ENCODE results near the gene ATXN7L1. TPM values are rescaled to one million over a fixed set of nuclear protein-coding genes. Genes with fewer than 3 reads are reported as not detected.

ATXN7L1 gene
- total RNA-seq, 1 donor from 2014 or later = 16.0 TPM

GRCh38 chr7:105880571-105881330, 4.4 kb upstream of the ATXN7L1 start:
- peaks cover 28% of the 10 kb centered on the region for H3K4me1 Mint-ChIP-seq (ENCODE audit: unreplicated experiment)
- H3K9me3 Mint-ChIP-seq = no peaks in the 10 kb centered on the region
- H3K4me3 Mint-ChIP-seq = no peak overlapping the region
- peaks cover 27% of the 10 kb centered on the region for H3K27me3 Mint-ChIP-seq
- TF ChIP-seq CTCF (conservative IDR thresholded peaks at IDR 0.05) = no peak
- DNase-seq (ENCODE audit: extremely low spot score, unreplicated experiment) = no peak
- no peak overlapping the region for H3K27ac Mint-ChIP-seq
- no peaks in the 10 kb centered on the region for H3K36me3 Mint-ChIP-seq

GRCh38 chr7:105879782-105880181, 3.4 kb upstream of the ATXN7L1 start:
- Mint-ChIP-seq H3K27ac (no peak overlapping the region), H3K9me3 (no peaks in the 10 kb centered on the region), H3K4me3 (no peak overlapping the region), H3K4me1 (ENCODE audit: unreplicated experiment) (peaks cover 34% of the 10 kb centered on the region), H3K27me3 (peaks cover 27% of the 10 kb centered on the region), H3K36me3 (peaks cover 2% of the 10 kb centered on the region)
- no peak for TF ChIP-seq CTCF (conservative IDR thresholded peaks at IDR 0.05)
- no peak for DNase-seq (ENCODE audit: extremely low spot score, unreplicated experiment)

- peaks cover 27% of the 10 kb centered on the region for H3K27me3 Mint-ChIP-seq
- H3K4me1 Mint-ChIP-seq (ENCODE audit: unreplicated experiment) = peaks cover 34% of the 10 kb centered on the region
- H3K9me3 Mint-ChIP-seq = no peaks in the 10 kb centered on the region
- TF ChIP-seq CTCF (conservative IDR thresholded peaks at IDR 0.05) = no peak
- no peak for DNase-seq (ENCODE audit: extremely low spot score, unreplicated experiment)
- peaks cover 4% of the 10 kb centered on the region for H3K36me3 Mint-ChIP-seq
- H3K4me3 Mint-ChIP-seq = peak overlapping the region; percentile 92
- peak overlapping the region; percentile 48 for H3K27ac Mint-ChIP-seq
These were observed 2.6 kb upstream of the ATXN7L1 start for GRCh38 chr7:105878746-105879605.

- Mint-ChIP-seq H3K27ac (peak overlapping the region; percentile 48), H3K4me1 (ENCODE audit: unreplicated experiment) (peaks cover 34% of the 10 kb centered on the region), H3K27me3 (peaks cover 27% of the 10 kb centered on the region), H3K4me3 (peak overlapping the region; percentile 92), H3K9me3 (no peaks in the 10 kb centered on the region), H3K36me3 (peaks cover 9% of the 10 kb centered on the region)
- DNase-seq (ENCODE audit: extremely low spot score, unreplicated experiment) = no peak
- no peak for TF ChIP-seq CTCF (conservative IDR thresholded peaks at IDR 0.05)
These were observed 1.3 kb upstream of the ATXN7L1 start for GRCh38 chr7:105877736-105878135.

- H3K27ac Mint-ChIP-seq = peak overlapping the region; percentile 48
- peak; percentile 1 for TF ChIP-seq CTCF (conservative IDR thresholded peaks at IDR 0.05)
- no peak for DNase-seq (ENCODE audit: extremely low spot score, unreplicated experiment)
- H3K4me1 Mint-ChIP-seq (ENCODE audit: unreplicated experiment) = peaks cover 34% of the 10 kb centered on the region
- H3K36me3 Mint-ChIP-seq = peaks cover 15% of the 10 kb centered on the region
- peak overlapping the region; percentile 92 for H3K4me3 Mint-ChIP-seq
- peaks cover 27% of the 10 kb centered on the region for H3K27me3 Mint-ChIP-seq
- no peaks in the 10 kb centered on the region for H3K9me3 Mint-ChIP-seq
These were observed 684 bp upstream of the ATXN7L1 start for GRCh38 chr7:105876964-105877601.

All from type B pancreatic cell (in vitro differentiated cells).